Type B pancreatic cell (in vitro differentiated cells): ENCODE measurements around the gene ANXA6. TPM values are rescaled to one million over a fixed set of nuclear protein-coding genes. Genes with fewer than 3 reads are reported as not detected.

Experiments
- DNase-seq: peaks from one replicate; pipeline ENCODE4 v3.0.0; 2021; ENCODE audit warnings: mixed read lengths; ENCODE audit not compliant: unreplicated experiment; ENCODE audit errors: extremely low spot score
- H3K27ac Mint-ChIP-seq: 2 replicates; pipeline ENCODE4 v1.8.0; 2021; ENCODE audit warnings: mild to moderate bottlenecking, mixed read lengths
- H3K27me3 Mint-ChIP-seq: 2 replicates; pipeline ENCODE4 v1.8.0; 2021; ENCODE audit warnings: mixed read lengths
- H3K36me3 Mint-ChIP-seq: 2 replicates; pipeline ENCODE4 v1.8.0; 2021; ENCODE audit warnings: mixed read lengths
- H3K4me1 Mint-ChIP-seq: one replicate; pipeline ENCODE4 v1.8.0; 2021; ENCODE audit warnings: mixed read lengths; ENCODE audit not compliant: unreplicated experiment
- H3K4me3 Mint-ChIP-seq: 2 replicates; pipeline ENCODE4 v1.8.0; 2021; ENCODE audit warnings: mild to moderate bottlenecking, mixed read lengths
- H3K9me3 Mint-ChIP-seq: 2 replicates; pipeline ENCODE4 v1.8.0; 2021; ENCODE audit warnings: mixed read lengths
- total RNA-seq: library from RNA; stranded (reverse); gene quantifications from 2 replicates; pipeline ENCODE4 v1.2.1, GENCODE V29; 2021; ENCODE audit warnings: low replicate concordance
- TF ChIP-seq, protein P1 (sequence below): fragments of 200-600 bp; sonication (generic); conservative IDR thresholded peaks from 2 replicates; pipeline ENCODE4 v1.5.0; 2021; ENCODE audit warnings: antibody characterized with exemption, mild to moderate bottlenecking

ANXA6 gene
- total RNA-seq, 1 donor from 2014 or later = 200 TPM

DNA sequence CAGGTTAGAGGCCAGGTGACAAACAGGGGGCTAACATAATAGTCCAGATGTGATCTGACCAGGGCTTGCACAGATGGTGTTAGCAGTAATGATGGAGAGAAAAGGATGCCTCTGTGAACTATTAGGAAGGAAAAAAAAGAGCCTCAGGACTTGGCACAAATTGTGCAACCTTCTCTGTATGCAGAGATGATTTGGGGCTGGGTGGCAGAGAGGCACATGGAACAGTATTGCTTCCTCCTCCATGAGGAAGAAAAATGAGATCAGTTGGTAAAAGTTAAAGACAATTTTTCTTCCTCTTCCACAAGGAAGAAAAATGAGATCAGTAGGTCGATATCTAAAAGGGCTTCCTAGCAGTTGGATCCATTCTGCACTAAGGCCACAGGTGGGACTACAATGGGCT, 13.9 kb upstream of the ANXA6 start:
- H3K27ac Mint-ChIP-seq = no peak overlapping the region

DNA sequence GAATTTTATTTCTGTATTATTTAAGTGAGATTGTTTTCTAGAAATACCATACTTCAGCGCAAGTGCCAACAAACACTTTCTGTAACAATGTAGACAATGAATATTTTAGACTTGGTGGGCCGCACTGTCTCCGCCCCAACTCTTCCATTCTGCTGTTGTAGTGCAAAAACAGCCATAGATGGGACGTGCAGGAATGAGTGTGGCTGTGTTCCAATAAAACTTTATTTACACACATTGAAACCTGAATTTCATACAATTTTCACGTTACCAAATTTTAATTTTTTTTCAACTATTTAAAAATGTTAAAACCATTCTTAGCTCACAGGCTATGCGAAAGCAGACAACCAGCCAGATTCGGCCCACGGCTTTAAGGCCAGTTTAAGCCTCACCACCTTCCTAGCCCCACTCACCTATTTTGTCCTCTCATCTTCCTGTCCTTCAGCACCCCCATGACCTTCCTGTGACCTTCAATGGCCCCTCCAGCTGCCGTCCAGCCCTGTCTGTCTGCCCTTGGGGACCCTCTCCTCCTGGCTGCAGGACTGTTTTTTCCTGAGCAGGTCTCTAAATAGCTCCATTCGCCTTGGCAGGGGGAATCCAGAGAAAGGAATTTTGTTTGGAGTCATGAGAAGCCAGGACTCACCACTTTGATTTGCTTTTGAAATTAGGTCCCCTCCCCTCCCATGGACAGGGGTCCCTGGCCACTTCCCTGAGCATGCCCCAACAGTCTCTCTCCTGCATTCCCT, 11.2 kb upstream of the ANXA6 start:
- DNase-seq = no peak
- Mint-ChIP-seq H3K4me1 (peaks cover 7% of the 10 kb centered on the region), H3K27me3 (no peaks in the 10 kb centered on the region), H3K36me3 (no peaks in the 10 kb centered on the region), H3K4me3 (no peak overlapping the region), H3K27ac (no peak overlapping the region), H3K9me3 (no peaks in the 10 kb centered on the region)
- TF ChIP-seq, protein P1, sequence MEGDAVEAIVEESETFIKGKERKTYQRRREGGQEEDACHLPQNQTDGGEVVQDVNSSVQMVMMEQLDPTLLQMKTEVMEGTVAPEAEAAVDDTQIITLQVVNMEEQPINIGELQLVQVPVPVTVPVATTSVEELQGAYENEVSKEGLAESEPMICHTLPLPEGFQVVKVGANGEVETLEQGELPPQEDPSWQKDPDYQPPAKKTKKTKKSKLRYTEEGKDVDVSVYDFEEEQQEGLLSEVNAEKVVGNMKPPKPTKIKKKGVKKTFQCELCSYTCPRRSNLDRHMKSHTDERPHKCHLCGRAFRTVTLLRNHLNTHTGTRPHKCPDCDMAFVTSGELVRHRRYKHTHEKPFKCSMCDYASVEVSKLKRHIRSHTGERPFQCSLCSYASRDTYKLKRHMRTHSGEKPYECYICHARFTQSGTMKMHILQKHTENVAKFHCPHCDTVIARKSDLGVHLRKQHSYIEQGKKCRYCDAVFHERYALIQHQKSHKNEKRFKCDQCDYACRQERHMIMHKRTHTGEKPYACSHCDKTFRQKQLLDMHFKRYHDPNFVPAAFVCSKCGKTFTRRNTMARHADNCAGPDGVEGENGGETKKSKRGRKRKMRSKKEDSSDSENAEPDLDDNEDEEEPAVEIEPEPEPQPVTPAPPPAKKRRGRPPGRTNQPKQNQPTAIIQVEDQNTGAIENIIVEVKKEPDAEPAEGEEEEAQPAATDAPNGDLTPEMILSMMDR = no peak

More for the DNA sequence above, 13.9 kb upstream of the ANXA6 start:
- H3K9me3 Mint-ChIP-seq = no peaks in the 10 kb centered on the region
- no peaks in the 10 kb centered on the region for H3K36me3 Mint-ChIP-seq
- H3K4me1 Mint-ChIP-seq = no peaks in the 10 kb centered on the region
- TF ChIP-seq, protein P1 = no peak
- no peak overlapping the region for H3K4me3 Mint-ChIP-seq
- no peaks in the 10 kb centered on the region for H3K27me3 Mint-ChIP-seq
- DNase-seq = no peak

DNA sequence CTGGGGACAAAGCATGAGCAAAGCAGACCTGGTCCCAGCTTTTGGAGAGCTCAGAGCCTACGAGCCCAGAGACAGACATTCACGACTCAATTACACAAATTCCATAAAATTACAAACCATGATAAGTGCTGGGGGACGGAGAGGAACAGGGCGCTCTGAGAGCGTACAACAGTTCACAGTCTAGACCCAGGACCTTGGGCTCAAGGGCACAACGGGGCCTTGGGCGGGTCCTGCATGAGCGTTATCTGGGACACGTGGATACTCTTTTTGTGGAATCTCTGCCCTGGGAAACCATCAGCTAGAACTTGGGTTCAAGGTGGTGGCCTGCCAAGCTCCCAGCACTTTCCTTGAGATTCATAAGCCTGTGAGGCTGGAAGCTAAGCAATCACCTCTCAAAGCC, 9.4 kb upstream of the ANXA6 start:
- TF ChIP-seq, protein P1 = no peak
- Mint-ChIP-seq H3K36me3 (no peaks in the 10 kb centered on the region), H3K4me3 (no peak overlapping the region), H3K4me1 (peaks cover 7% of the 10 kb centered on the region), H3K9me3 (no peaks in the 10 kb centered on the region), H3K27ac (no peak overlapping the region), H3K27me3 (no peaks in the 10 kb centered on the region)
- DNase-seq = no peak

DNA sequence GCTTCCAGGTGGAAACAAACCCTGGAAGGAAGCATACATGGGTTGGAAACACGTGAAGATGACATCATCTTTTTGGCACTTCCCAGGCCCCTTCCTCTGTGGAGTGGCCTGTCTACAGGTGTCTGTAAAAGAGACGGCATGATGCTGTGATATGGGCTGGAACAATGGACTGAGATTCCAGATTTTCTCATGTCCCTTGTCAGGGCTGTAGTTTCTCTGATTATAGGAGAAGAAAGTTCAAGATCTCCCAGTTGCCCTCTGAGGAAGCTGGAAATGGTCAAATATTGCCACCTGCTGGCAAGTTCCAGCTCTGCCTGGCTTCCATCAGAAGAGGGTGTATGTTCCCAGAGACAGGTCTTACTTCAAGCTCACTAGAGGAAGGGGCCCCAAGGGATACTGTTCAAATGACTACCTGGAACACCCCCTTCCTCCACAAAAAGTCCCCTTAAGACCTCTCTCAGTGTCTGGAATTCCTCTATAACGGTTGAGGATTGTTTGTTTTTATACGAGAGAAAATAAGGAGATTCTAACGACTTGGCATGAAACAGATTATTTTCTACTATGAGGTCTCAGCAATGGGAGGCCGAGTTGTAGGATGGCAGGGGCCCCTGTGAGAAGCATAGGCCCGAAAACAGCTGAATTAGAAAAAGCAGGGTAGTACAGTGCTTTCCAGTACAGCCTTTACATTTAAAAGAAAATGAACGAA, 7.3 kb upstream of the ANXA6 start:
- no peaks in the 10 kb centered on the region for H3K9me3 Mint-ChIP-seq
- no peak overlapping the region for H3K4me3 Mint-ChIP-seq
- H3K27ac Mint-ChIP-seq = no peak overlapping the region
- TF ChIP-seq, protein P1 = peak; percentile 93
- peaks cover 7% of the 10 kb centered on the region for H3K4me1 Mint-ChIP-seq
- H3K27me3 Mint-ChIP-seq = peaks cover 6% of the 10 kb centered on the region
- no peaks in the 10 kb centered on the region for H3K36me3 Mint-ChIP-seq
- no peak for DNase-seq

DNA sequence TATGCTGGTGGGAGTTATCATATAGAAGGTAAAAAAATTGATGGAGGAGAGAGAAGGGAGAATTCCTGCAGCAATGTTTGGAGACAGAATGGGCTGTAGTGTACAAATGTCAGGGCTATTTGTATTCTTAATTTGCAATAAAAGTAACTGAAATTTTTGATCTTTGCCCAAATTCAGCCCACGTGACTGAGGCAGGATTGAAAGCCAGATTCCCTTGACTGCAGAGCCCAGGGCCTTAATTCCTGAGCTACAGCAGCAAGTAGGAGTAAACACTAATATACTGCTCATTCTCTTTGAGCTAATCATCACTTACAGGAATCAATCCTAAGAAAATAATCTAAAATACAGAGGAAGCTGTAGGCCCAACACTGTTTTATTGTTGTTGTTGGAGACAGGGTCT, 5.2 kb upstream of the ANXA6 start:
- TF ChIP-seq, protein P1 = no peak
- DNase-seq = no peak

More for the DNA sequence above, 5.2 kb upstream of the ANXA6 start:
- no peaks in the 10 kb centered on the region for H3K36me3 Mint-ChIP-seq
- H3K9me3 Mint-ChIP-seq = no peaks in the 10 kb centered on the region
- H3K4me3 Mint-ChIP-seq = no peak overlapping the region
- peaks cover 14% of the 10 kb centered on the region for H3K27me3 Mint-ChIP-seq
- no peak overlapping the region for H3K27ac Mint-ChIP-seq
- H3K4me1 Mint-ChIP-seq = peaks cover 18% of the 10 kb centered on the region
